Stimulated activated CD8-positive, alpha-beta memory T cell treated with anti-CD3 and anti-CD28 coated beads, Interleukin-15, amount 100 ng/mL, for 24 hours (primary cell): Measurements from ENCODE around the gene KIT.
"Not testable (repeated sequence)": the region's sequence is repeated elsewhere in the genome, so short reads cannot be mapped to it uniquely, and the experiment has no call there.

Source experiments
- DNase-seq: peaks from one replicate; pipeline ENCODE4 v3.0.0-alpha.2; 2020; ENCODE audit warnings: low read depth

Gene KIT

GRCh38 chr4:54657551-54658251 is at the start of gene KIT:
KIT (plus strand) TSS chr4:54657957; CDS start chr4:54658015, 58 bp downstream.
- no peak for DNase-seq

GRCh38 chr4:54609310-54609709 is 48.4 kb upstream of the KIT start:
- no peak for DNase-seq

GRCh38 chr4:54614149-54614548 is 43.6 kb upstream of the KIT start:
- no peak for DNase-seq

- DNase-seq: no peak
Measured at GRCh38 chr4:54620773-54621172, 37.0 kb upstream of the KIT start.

GRCh38 chr4:54625391-54625790 is 32.4 kb upstream of the KIT start:
- no peak for DNase-seq

GRCh38 chr4:54626113-54626512 is 31.6 kb upstream of the KIT start:
- DNase-seq: no peak

GRCh38 chr4:54632537-54632936 is 25.2 kb upstream of the KIT start:
- DNase-seq: no peak

- DNase-seq: not testable (repeated sequence)
Measured at GRCh38 chr4:54633102-54633740, 24.5 kb upstream of the KIT start.

- DNase-seq: no peak
Measured at GRCh38 chr4:54635318-54635717, 22.4 kb upstream of the KIT start.

GRCh38 chr4:54637325-54637724 is 20.4 kb upstream of the KIT start:
- DNase-seq: no peak

GRCh38 chr4:54641101-54641500 is 16.7 kb upstream of the KIT start:
- not testable (repeated sequence) for DNase-seq

GRCh38 chr4:54643172-54643571 is 14.6 kb upstream of the KIT start:
- DNase-seq: no peak

GRCh38 chr4:54643958-54644751 is 13.6 kb upstream of the KIT start:
- no peak for DNase-seq

GRCh38 chr4:54645830-54646229 is 11.9 kb upstream of the KIT start:
- DNase-seq: no peak

GRCh38 chr4:54647070-54647469 is 10.7 kb upstream of the KIT start:
- no peak for DNase-seq

- DNase-seq: no peak
Measured at GRCh38 chr4:54651050-54651449, 6.7 kb upstream of the KIT start.

GRCh38 chr4:54654753-54655152 is 3.0 kb upstream of the KIT start:
- DNase-seq: no peak

- DNase-seq: no peak
Measured at GRCh38 chr4:54657185-54657550, 589 bp upstream of the KIT start.

- no peak for DNase-seq
Measured at GRCh38 chr4:54658252-54659093, 716 bp downstream of the KIT start.

- no peak for DNase-seq
Measured at GRCh38 chr4:54659313-54659712, 1.6 kb downstream of the KIT start.

GRCh38 chr4:54659749-54660535 is 2.2 kb downstream of the KIT start:
- no peak for DNase-seq
